Endothelial cell of umbilical vein (primary cell): ENCODE measurements around the gene GATA6. TPM values are rescaled to one million over a fixed set of nuclear protein-coding genes. Genes with fewer than 3 reads are reported as not detected.

Experiments
- BruUV-seq: library from RNA; stranded (reverse); fragments of 400-500 nt; replicated peaks from 2 replicates; lab custom pipeline; 2021; lab: Mats Ljungman, UMichigan
- CTCF ChIA-PET: fragments of 300-600, 350-600 bp; sonication (Branson Sonifier 250); formaldehyde crosslinking; loops from one replicate; lab custom pipeline; 2021; ENCODE audit warnings: antibody characterized with exemption, inconsistent platforms; lab: Charles Lee
- POLR2A ChIA-PET: fragments of 300-600, 350-600 bp; sonication (Branson Sonifier 250); formaldehyde crosslinking; loops from one replicate; lab custom pipeline; 2021; ENCODE audit warnings: antibody characterized with exemption, inconsistent platforms; lab: Charles Lee
- DNase-seq: peaks from one replicate; pipeline ENCODE4 v3.0.0-alpha.2; 2011; ENCODE audit warnings: low read depth, low spot score
- FAIRE-seq: peaks from 2 replicates; lab custom pipeline; 2011; peaks lifted over from hg19 to GRCh38; lab: Jason Lieb, UNC
- H2AFZ ChIP-seq: 2 replicates; pipeline ENCODE4 v1.6.0; 2012; ENCODE audit warnings: low read depth, low read length, control low read depth, inconsistent platforms
- H3K27ac ChIP-seq: 2 replicates; pipeline ENCODE4 v1.5.1; 2011; ENCODE audit warnings: low read depth, mild to moderate bottlenecking, control low read depth, low read length, moderate library complexity; ENCODE audit not compliant: insufficient read depth
- H3K27me3 ChIP-seq, 2 experiments: 2 replicates each; pipeline versions ENCODE4 v1.6.0 to v1.6.1; 2011; ENCODE audit warnings: low read length in 2 of 2, mixed read lengths in 1 of 2; ENCODE audit not compliant: control insufficient read depth in 2 of 2, insufficient read depth in 2 of 2
- H3K36me3 ChIP-seq, 2 experiments: 2 replicates in 1 of 2; 3 replicates in 1 of 2; pipeline ENCODE4 v1.5.1; 2011; ENCODE audit warnings: low read length in 2 of 2, mild to moderate bottlenecking in 1 of 2, moderate library complexity in 1 of 2; ENCODE audit not compliant: control insufficient read depth in 2 of 2, insufficient read depth in 2 of 2; ENCODE audit errors: extremely low read depth in 1 of 2
- H3K4me1 ChIP-seq: 3 replicates; pipeline ENCODE4 v1.5.1; 2011; ENCODE audit warnings: mild to moderate bottlenecking, low read length; ENCODE audit not compliant: control insufficient read depth, insufficient read depth; ENCODE audit errors: extremely low read depth
- H3K4me2 ChIP-seq: 2 replicates; pipeline ENCODE4 v1.6.1; 2011; ENCODE audit warnings: low read length, control low read depth, mixed read lengths; ENCODE audit not compliant: insufficient read depth
- H3K4me3 ChIP-seq, 3 experiments: fragments of 200-600 bp in 1 of 3; sonication (generic), shearing (Covaris generic) in 1 of 3; replicated peaks in 1 of 3; 2 replicates each; pipeline ENCODE4 v1.5.1; 2011 to 2016; ENCODE audit warnings: control low read depth in 3 of 3, low read length in 3 of 3, mild to moderate bottlenecking in 2 of 3, inconsistent platforms in 1 of 3, low read depth in 1 of 3, moderate library complexity in 1 of 3; ENCODE audit not compliant: insufficient read depth in 1 of 3
- H3K79me2 ChIP-seq: 2 replicates; pipeline ENCODE4 v1.6.0; 2012; ENCODE audit warnings: low read length, inconsistent platforms; ENCODE audit not compliant: control insufficient read depth, insufficient read depth
- H3K9ac ChIP-seq: replicated peaks from 2 replicates; pipeline ENCODE3; 2011; ENCODE audit warnings: low read length, control low read depth; ENCODE audit not compliant: insufficient read depth; ENCODE audit errors: extremely low read depth
- H3K9me1 ChIP-seq: replicated peaks from 3 replicates; pipeline ENCODE4 v1.6.0; 2011; ENCODE audit warnings: mild to moderate bottlenecking, low read length; ENCODE audit not compliant: control insufficient read depth, insufficient read depth; ENCODE audit errors: extremely low read depth
- H3K9me3 ChIP-seq: replicated peaks from 2 replicates; pipeline ENCODE4 v1.5.1; 2012; ENCODE audit warnings: low read length, inconsistent platforms; ENCODE audit not compliant: control insufficient read depth, insufficient read depth
- H4K20me1 ChIP-seq: replicated peaks from 2 replicates; pipeline ENCODE3; 2011; ENCODE audit warnings: mild to moderate bottlenecking, low read length; ENCODE audit not compliant: control insufficient read depth, insufficient read depth; ENCODE audit errors: extremely low read depth
- CTCF ChIP-seq, 2 donors: IDR thresholded peaks; 1 replicate in 1 of 2; 2 replicates in 1 of 2; pipeline ENCODE4 v1.5.1; 2011; ENCODE audit warnings: low read length in 2 of 2, mild to moderate bottlenecking in 2 of 2, moderate library complexity in 2 of 2, control low read depth in 1 of 2, inconsistent platforms in 1 of 2, low read depth in 1 of 2; ENCODE audit not compliant: insufficient read depth in 1 of 2; ENCODE audit errors: extremely low read depth in 1 of 2
- EZH2 ChIP-seq: IDR thresholded peaks from 2 replicates; pipeline ENCODE4 v1.6.1; 2012; ENCODE audit warnings: borderline replicate concordance, low read depth, mild to moderate bottlenecking, moderate library complexity, low read length, inconsistent platforms; ENCODE audit not compliant: severe bottlenecking
- FOS ChIP-seq: IDR thresholded peaks from 2 replicates; pipeline ENCODE4 v1.6.1; 2011; ENCODE audit warnings: mild to moderate bottlenecking, low read length, moderate library complexity, borderline replicate concordance; ENCODE audit not compliant: insufficient read depth
- GATA2 ChIP-seq: IDR thresholded peaks from 2 replicates; pipeline ENCODE4 v1.7.0; 2011; ENCODE audit warnings: low read depth, mild to moderate bottlenecking, moderate library complexity, mixed read lengths, low read length; ENCODE audit not compliant: insufficient read length, insufficient read depth
- JUN ChIP-seq: IDR thresholded peaks from 2 replicates; pipeline ENCODE4 v1.6.1; 2011; ENCODE audit warnings: borderline replicate concordance, low read depth; ENCODE audit not compliant: insufficient read length, insufficient read depth
- MYC ChIP-seq: IDR thresholded peaks from one replicate; pipeline ENCODE4 v1.6.1; 2011; ENCODE audit warnings: mild to moderate bottlenecking, low read depth, low read length
- POLR2A ChIP-seq: IDR thresholded peaks from 2 replicates; pipeline ENCODE4 v1.6.1; 2012; ENCODE audit warnings: low read depth, mild to moderate bottlenecking, control low read depth, low read length
- POLR2AphosphoS5 ChIP-seq: IDR thresholded peaks from 2 replicates; pipeline ENCODE4 v1.6.1; 2012; ENCODE audit warnings: low read depth, mild to moderate bottlenecking, control low read depth, low read length, moderate library complexity; ENCODE audit not compliant: insufficient read depth
- dilution Hi-C: fragments of 300-500 bp; cut with MboI; formaldehyde crosslinking; loops from one replicate; pipeline ENCODE4 v1.15.0; 2019; ENCODE audit warnings: low sequenced_read_pairs; ENCODE audit not compliant: extremely low pct_ligation_motif_present
- intact Hi-C: fragments of 100-400 bp; cut with micrococcal nuclease; formaldehyde crosslinking; loops from one replicate; pipeline ENCODE4 v1.10.0; 2022
- polyA plus RNA-seq, 4 experiments: library from polyadenylated mRNA; depleted of rRNA in 3 of 4; stranded (reverse) in 3 of 4; unstranded in 1 of 4; fragments of >200 nt; gene quantifications; 2 replicates each; pipeline versions ENCODE4 v1.2.1 to v1.2.3, GENCODE V29; 2011 to 2012; ENCODE audit warnings: missing spikeins in 1 of 4
- total RNA-seq: library from RNA; stranded (reverse); gene quantifications from 2 replicates; pipeline ENCODE4 v1.2.3, GENCODE V29; 2021
- TF ChIP-seq, protein P1 (sequence below): IDR thresholded peaks from 2 replicates; pipeline ENCODE4 v1.6.1; 2011; ENCODE audit not compliant: insufficient read depth, insufficient read length

GATA6 gene
- total and polyA plus RNA-seq, 2 donors (not counting 3 experiments of a cell fraction or from before 2014, with no cell fraction given): 4.1 to 14.6 TPM

DNA sequence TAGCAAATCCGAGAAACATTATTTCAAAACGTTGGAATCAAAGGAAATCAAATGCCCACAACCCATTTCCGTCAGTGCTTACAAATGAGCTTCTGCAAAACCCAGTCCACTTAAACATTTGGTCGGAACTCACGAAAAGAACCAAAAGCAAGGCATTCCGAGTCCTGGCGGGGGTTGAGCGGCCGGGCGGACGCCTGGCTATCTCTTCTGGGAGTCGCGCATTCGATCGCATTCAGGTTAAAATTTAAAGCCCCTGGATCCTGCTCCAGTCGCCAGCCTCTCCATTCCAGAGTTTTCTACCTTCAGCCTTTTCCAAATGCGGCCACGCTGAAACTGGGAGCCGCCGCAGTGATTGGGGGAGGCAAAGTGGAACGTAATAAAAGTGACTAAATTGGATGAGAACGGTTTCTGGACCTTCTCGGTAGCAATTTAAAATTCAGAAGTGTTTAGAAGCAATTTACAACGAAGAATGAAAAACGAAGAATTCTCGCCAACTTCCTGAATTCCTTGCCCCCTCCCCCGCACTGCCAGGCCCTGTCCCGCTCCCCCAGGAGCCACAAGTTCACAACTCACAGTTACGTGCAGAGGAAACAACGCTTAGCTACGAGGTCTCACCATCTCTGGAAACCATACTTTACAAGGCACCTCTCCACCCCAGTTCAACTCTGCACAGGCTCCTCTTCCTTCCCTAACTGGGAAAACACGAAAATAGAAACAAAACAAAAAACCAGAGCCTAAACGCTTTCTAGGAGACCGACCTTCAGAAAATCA, 1.7 kb upstream of the GATA6 start:
- H3K79me2 ChIP-seq: peaks cover 32% of the 10 kb centered on the region
- FAIRE-seq (peak; percentile 64), DNase-seq (peak; percentile 73)
- no peak overlapping the region for H3K9ac ChIP-seq
- peaks cover 0 to 6% of the 10 kb centered on the region in 2 experiments for H3K36me3 ChIP-seq
- POLR2A ChIA-PET: no interaction called here
- H4K20me1 ChIP-seq: no peaks in the 10 kb centered on the region
- no peaks in the 10 kb centered on the region for H3K9me3 ChIP-seq
- CTCF ChIA-PET: interaction anchor here (10.0 kb wide), 1 partner anchor 393 kb away, joined by 144 read pairs; no protein-coding TSS in a partner anchor
- H3K27ac ChIP-seq: no peak overlapping the region
- H3K4me1 ChIP-seq: peaks cover 28% of the 10 kb centered on the region
- H3K27me3 ChIP-seq: peaks cover 40 to 58% of the 10 kb centered on the region in 2 experiments
- TF ChIP-seq, protein P1, sequence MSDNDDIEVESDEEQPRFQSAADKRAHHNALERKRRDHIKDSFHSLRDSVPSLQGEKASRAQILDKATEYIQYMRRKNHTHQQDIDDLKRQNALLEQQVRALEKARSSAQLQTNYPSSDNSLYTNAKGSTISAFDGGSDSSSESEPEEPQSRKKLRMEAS: no peak
- peak; percentile 4 for TF ChIP-seq EZH2
- dilution Hi-C loops: no loop called here
- BruUV-seq: no TSS peak
- no peaks in the 10 kb centered on the region for H3K9me1 ChIP-seq
- peak overlapping the region; percentile 23 to 84 (median 83) for H3K4me3 ChIP-seq
- H3K4me2 ChIP-seq: peak overlapping the region; percentile 86
- H2AFZ ChIP-seq: peak overlapping the region; percentile 27
- intact Hi-C loops: loop anchor here (1.0 to 2.0 kb wide), 6 partner anchors 64 to 441 kb away; no protein-coding TSS in a partner anchor

GRCh38 chr18:22168360-22168921, 948 bp upstream of the GATA6 start:
- Histone ChIP-seq H3K4me3 (peak overlapping the region; percentile 83 to 84 (median 83)), H3K27me3 (peaks cover 35 to 50% of the 10 kb centered on the region in 2 experiments), H4K20me1 (no peaks in the 10 kb centered on the region), H3K9me1 (no peaks in the 10 kb centered on the region), H3K9me3 (no peaks in the 10 kb centered on the region), H3K79me2 (peaks cover 40% of the 10 kb centered on the region), H3K4me2 (peak overlapping the region; percentile 99), H3K27ac (no peak overlapping the region), H2AFZ (peak overlapping the region; percentile 68), H3K4me1 (peaks cover 28% of the 10 kb centered on the region), H3K36me3 (peaks cover 0 to 6% of the 10 kb centered on the region in 2 experiments), H3K9ac (peak overlapping the region; percentile 33)
- dilution Hi-C loops: no loop called here
- peak; percentile 77 for TF ChIP-seq EZH2
- TF ChIP-seq POLR2A: no peak
- TF ChIP-seq, protein P1: no peak
- TF ChIP-seq GATA2: peak; percentile 95
- no peak for TF ChIP-seq POLR2AphosphoS5
- no peak for TF ChIP-seq CTCF (IDR thresholded peaks at IDR 0.05; ENCODE audit: extremely low read depth in 1 of 2, insufficient read depth in 1 of 2, low read depth in 1 of 2, low read length in 2 of 2)
- TF ChIP-seq JUN: no peak
- no peak for TF ChIP-seq FOS
- TF ChIP-seq MYC: no peak
- POLR2A ChIA-PET: no interaction called here
- no TSS peak for BruUV-seq
- FAIRE-seq (no peak), DNase-seq (peak; percentile 55)
- CTCF ChIA-PET: interaction anchor here (10.0 kb wide), 1 partner anchor 392 kb away, joined by 144 read pairs; no protein-coding TSS in a partner anchor
- intact Hi-C loops: loop anchor here (2.0 kb wide), 3 partner anchors 114 to 440 kb away; no protein-coding TSS in a partner anchor
